Liver (tissue), 9 donors: ENCODE results near the gene PPIL4. TPM values are rescaled to one million over a fixed set of nuclear protein-coding genes. Genes with fewer than 3 reads are reported as not detected.

Experiments
- DNase-seq: peaks from one replicate; pipeline ENCODE4 v3.0.0-alpha.2; 2017; ENCODE audit warnings: low spot score
- H3K27ac ChIP-seq, 2 donors: one replicate each; pipeline ENCODE4 v1.7.0; 2013; ENCODE audit warnings: inconsistent platforms in 2 of 2, low read length in 2 of 2, control low read depth in 1 of 2, low read depth in 1 of 2, mild to moderate bottlenecking in 1 of 2
- H3K27me3 ChIP-seq, 4 donors: one replicate each; pipeline versions ENCODE4 v1.6.1 to v1.7.0; 2013; ENCODE audit warnings: low read length in 3 of 4, inconsistent platforms in 1 of 4, mild to moderate bottlenecking in 1 of 4, moderate library complexity in 1 of 4; ENCODE audit not compliant: control insufficient read depth in 4 of 4, insufficient read depth in 4 of 4
- H3K36me3 ChIP-seq, 4 donors: one replicate each; pipeline versions ENCODE4 v1.6.1 to v1.7.0; 2013; ENCODE audit warnings: low read length in 3 of 4, mild to moderate bottlenecking in 3 of 4, low read depth in 1 of 4, moderate library complexity in 1 of 4; ENCODE audit not compliant: control insufficient read depth in 4 of 4, insufficient read depth in 3 of 4
- H3K4me1 ChIP-seq, 4 donors: one replicate each; pipeline versions ENCODE4 v1.6.1 to v1.7.0; 2013; ENCODE audit warnings: low read length in 3 of 4, mild to moderate bottlenecking in 3 of 4, moderate library complexity in 1 of 4; ENCODE audit not compliant: control insufficient read depth in 4 of 4, insufficient read depth in 4 of 4
- H3K4me3 ChIP-seq, 3 donors: one replicate each; pipeline versions ENCODE4 v1.6.1 to v1.7.0; 2013; ENCODE audit warnings: low read length in 3 of 3, control low read depth in 1 of 3, low read depth in 1 of 3, mild to moderate bottlenecking in 1 of 3
- H3K9ac ChIP-seq, 2 donors: one replicate each; pipeline ENCODE4 v1.7.0; 2013; ENCODE audit warnings: low read length in 2 of 2, mild to moderate bottlenecking in 2 of 2, moderate library complexity in 2 of 2, control low read depth in 1 of 2, low read depth in 1 of 2
- H3K9me3 ChIP-seq, 4 donors: one replicate each; pipeline versions ENCODE4 v1.6.1 to v1.7.0; 2013; ENCODE audit warnings: low read length in 3 of 4; ENCODE audit not compliant: control insufficient read depth in 4 of 4
- ATF3 ChIP-seq: IDR thresholded peaks from 2 replicates; pipeline ENCODE4 v1.6.1; 2016; ENCODE audit warnings: antibody characterized with exemption
- EGR1 ChIP-seq, 2 donors: IDR thresholded peaks; 2 replicates each; pipeline ENCODE4 v1.6.1; 2016 to 2018; ENCODE audit warnings: antibody characterized with exemption in 2 of 2, low read depth in 2 of 2
- FOXA1 ChIP-seq: IDR thresholded peaks from 2 replicates; pipeline ENCODE4 v1.6.1; 2016; ENCODE audit warnings: antibody characterized with exemption
- FOXA2 ChIP-seq: IDR thresholded peaks from 2 replicates; pipeline ENCODE4 v1.6.1; 2016; ENCODE audit warnings: antibody characterized with exemption
- GABPA ChIP-seq, 2 donors: IDR thresholded peaks in 1 of 2; conservative IDR thresholded peaks in 1 of 2; 2 replicates each; pipeline ENCODE4 v1.6.1; 2016; ENCODE audit warnings: antibody characterized with exemption in 2 of 2, mild to moderate bottlenecking in 1 of 2, moderate library complexity in 1 of 2
- HNF4A ChIP-seq, 2 donors: conservative IDR thresholded peaks; 2 replicates each; pipeline ENCODE4 v1.6.1; 2016; ENCODE audit warnings: antibody characterized with exemption in 2 of 2, mild to moderate bottlenecking in 2 of 2
- HNF4G ChIP-seq: IDR thresholded peaks from 2 replicates; pipeline ENCODE4 v1.6.1; 2016; ENCODE audit warnings: antibody characterized with exemption
- JUND ChIP-seq, 2 donors: IDR thresholded peaks; 2 replicates each; pipeline ENCODE4 v1.6.1; 2016; ENCODE audit warnings: antibody characterized with exemption in 2 of 2
- MAX ChIP-seq: IDR thresholded peaks from 2 replicates; pipeline ENCODE4 v1.6.1; 2016; ENCODE audit warnings: antibody characterized with exemption
- NR2F2 ChIP-seq: IDR thresholded peaks from 2 replicates; pipeline ENCODE4 v1.6.1; 2016; ENCODE audit warnings: antibody characterized with exemption
- RAD21 ChIP-seq, 2 donors: IDR thresholded peaks; 2 replicates each; pipeline ENCODE4 v1.6.1; 2016; ENCODE audit warnings: antibody characterized with exemption in 2 of 2, mild to moderate bottlenecking in 2 of 2
- RXRA ChIP-seq, 2 donors: IDR thresholded peaks; 2 replicates each; pipeline ENCODE4 v1.6.1; 2017 to 2018; ENCODE audit warnings: antibody characterized with exemption in 2 of 2, mild to moderate bottlenecking in 1 of 2
- SP1 ChIP-seq: IDR thresholded peaks from 2 replicates; pipeline ENCODE4 v1.6.1; 2018; ENCODE audit warnings: antibody characterized with exemption, mild to moderate bottlenecking
- TAF1 ChIP-seq: conservative IDR thresholded peaks from 2 replicates; pipeline ENCODE4 v1.6.1; 2016; ENCODE audit warnings: antibody characterized with exemption, mild to moderate bottlenecking
- YY1 ChIP-seq: IDR thresholded peaks from 2 replicates; pipeline ENCODE4 v1.6.1; 2016; ENCODE audit warnings: antibody characterized with exemption, mild to moderate bottlenecking
- WGBS: extraction: QIAGEN DNeasy Blood & Tissue Kit; methylation state at CpG from one replicate; pipeline ENCODE4 v1.1.7; 2013; 5-methylcytosine and 5-hydroxymethylcytosine counted together
- polyA plus RNA-seq, 2 donors: library from polyadenylated mRNA; stranded (reverse) in 1 of 2; unstranded in 1 of 2; fragments of 200-250 nt in 1 of 2; fragments of >200 nt in 1 of 2; fragmentation: Nextera tagmentation in 1 of 2; extraction: Ambion mirVana in 1 of 2; gene quantifications; one replicate each; pipeline versions ENCODE4 v1.2.1 to v1.2.3, GENCODE V29; 2013 to 2015
- total RNA-seq, 2 donors: library from RNA; depleted of rRNA; stranded (reverse); fragments of >200 nt; gene quantifications; one replicate each; pipeline ENCODE4 v1.2.3, GENCODE V29; 2014
- TF ChIP-seq, protein P1 (sequence below): IDR thresholded peaks from 2 replicates; pipeline ENCODE4 v1.6.1; 2016; ENCODE audit warnings: antibody characterized with exemption, mild to moderate bottlenecking
- TF ChIP-seq, protein P2 (sequence below): IDR thresholded peaks from 2 replicates; pipeline ENCODE4 v1.6.1; 2016; ENCODE audit warnings: antibody characterized with exemption
- donor health status: healthy.
- donor health status: healthy.
- donor health status: healthy.
- donor health status: healthy.
- donor health status: healthy.

The PPIL4 gene
- total and polyA plus RNA-seq, 4 donors = 6.4 to 13.1 (median 9.6) TPM

DNA sequence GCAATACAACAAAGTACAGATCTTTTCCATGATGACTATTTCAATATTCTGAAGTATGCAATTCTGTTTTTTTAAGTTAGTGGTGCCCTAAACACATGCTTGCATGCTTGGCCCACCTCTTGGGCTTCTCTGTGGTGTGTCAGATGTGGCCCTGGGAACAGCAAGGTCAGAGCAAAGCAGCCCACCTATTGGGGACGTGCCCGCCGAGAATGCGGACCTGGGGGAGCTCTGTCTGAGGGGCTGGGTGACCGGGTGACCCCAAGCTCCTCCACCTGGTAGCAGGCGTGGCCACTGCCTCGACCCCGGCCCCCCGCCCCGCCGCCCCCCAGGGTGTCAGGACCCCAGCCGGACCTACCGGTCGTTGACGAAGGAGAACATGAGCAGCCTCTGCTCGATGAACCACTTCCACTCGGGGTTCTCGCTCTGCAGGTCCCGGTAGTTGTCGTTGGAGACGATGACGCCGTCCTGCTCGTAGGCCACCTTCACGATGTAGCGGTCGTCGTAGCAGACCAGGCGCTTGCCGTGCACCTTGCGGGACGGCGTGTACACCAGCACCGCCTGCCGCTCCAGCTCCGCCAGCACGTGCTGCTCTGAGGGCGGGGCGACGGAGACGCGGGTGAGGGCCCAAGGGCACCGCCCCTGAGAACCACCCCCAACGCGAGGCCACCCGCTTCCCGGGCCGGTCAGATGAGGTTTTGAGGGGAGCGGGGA is 89.4 kb downstream of the PPIL4 start:
- no peak for DNase-seq
- no peak for TF ChIP-seq FOXA1
- no peak for TF ChIP-seq GABPA (IDR thresholded peaks at IDR 0.05 in 1 of 2, conservative IDR thresholded peaks at IDR 0.05 in 1 of 2)
- no peak for TF ChIP-seq NR2F2
- TF ChIP-seq SP1 = no peak
- TF ChIP-seq HNF4A (conservative IDR thresholded peaks at IDR 0.05) = no peak
- TF ChIP-seq EGR1 (IDR thresholded peaks at IDR 0.05; ENCODE audit: low read depth in 2 of 2) = no peak
- no peak for TF ChIP-seq RXRA (IDR thresholded peaks at IDR 0.05)
- TF ChIP-seq, protein P1, sequence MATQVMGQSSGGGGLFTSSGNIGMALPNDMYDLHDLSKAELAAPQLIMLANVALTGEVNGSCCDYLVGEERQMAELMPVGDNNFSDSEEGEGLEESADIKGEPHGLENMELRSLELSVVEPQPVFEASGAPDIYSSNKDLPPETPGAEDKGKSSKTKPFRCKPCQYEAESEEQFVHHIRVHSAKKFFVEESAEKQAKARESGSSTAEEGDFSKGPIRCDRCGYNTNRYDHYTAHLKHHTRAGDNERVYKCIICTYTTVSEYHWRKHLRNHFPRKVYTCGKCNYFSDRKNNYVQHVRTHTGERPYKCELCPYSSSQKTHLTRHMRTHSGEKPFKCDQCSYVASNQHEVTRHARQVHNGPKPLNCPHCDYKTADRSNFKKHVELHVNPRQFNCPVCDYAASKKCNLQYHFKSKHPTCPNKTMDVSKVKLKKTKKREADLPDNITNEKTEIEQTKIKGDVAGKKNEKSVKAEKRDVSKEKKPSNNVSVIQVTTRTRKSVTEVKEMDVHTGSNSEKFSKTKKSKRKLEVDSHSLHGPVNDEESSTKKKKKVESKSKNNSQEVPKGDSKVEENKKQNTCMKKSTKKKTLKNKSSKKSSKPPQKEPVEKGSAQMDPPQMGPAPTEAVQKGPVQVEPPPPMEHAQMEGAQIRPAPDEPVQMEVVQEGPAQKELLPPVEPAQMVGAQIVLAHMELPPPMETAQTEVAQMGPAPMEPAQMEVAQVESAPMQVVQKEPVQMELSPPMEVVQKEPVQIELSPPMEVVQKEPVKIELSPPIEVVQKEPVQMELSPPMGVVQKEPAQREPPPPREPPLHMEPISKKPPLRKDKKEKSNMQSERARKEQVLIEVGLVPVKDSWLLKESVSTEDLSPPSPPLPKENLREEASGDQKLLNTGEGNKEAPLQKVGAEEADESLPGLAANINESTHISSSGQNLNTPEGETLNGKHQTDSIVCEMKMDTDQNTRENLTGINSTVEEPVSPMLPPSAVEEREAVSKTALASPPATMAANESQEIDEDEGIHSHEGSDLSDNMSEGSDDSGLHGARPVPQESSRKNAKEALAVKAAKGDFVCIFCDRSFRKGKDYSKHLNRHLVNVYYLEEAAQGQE = no peak
- TF ChIP-seq, protein P2, sequence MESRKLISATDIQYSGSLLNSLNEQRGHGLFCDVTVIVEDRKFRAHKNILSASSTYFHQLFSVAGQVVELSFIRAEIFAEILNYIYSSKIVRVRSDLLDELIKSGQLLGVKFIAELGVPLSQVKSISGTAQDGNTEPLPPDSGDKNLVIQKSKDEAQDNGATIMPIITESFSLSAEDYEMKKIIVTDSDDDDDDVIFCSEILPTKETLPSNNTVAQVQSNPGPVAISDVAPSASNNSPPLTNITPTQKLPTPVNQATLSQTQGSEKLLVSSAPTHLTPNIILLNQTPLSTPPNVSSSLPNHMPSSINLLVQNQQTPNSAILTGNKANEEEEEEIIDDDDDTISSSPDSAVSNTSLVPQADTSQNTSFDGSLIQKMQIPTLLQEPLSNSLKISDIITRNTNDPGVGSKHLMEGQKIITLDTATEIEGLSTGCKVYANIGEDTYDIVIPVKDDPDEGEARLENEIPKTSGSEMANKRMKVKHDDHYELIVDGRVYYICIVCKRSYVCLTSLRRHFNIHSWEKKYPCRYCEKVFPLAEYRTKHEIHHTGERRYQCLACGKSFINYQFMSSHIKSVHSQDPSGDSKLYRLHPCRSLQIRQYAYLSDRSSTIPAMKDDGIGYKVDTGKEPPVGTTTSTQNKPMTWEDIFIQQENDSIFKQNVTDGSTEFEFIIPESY = no peak
- no peak for TF ChIP-seq MAX
- no peak for TF ChIP-seq RAD21 (IDR thresholded peaks at IDR 0.05)
- no peak for TF ChIP-seq FOXA2
- TF ChIP-seq ATF3 = no peak
- no peak for TF ChIP-seq TAF1
- no peak for TF ChIP-seq JUND (IDR thresholded peaks at IDR 0.05)
- no peak overlapping the region for H3K27ac ChIP-seq
- no peaks in the 10 kb centered on the region for H3K27me3 ChIP-seq
- H3K36me3 ChIP-seq = peaks cover 0 to 1% (median 0%) of the 10 kb centered on the region in 4 donors
- H3K4me1 ChIP-seq = peaks cover 11 to 21% (median 17%) of the 10 kb centered on the region in 4 donors
- H3K9ac ChIP-seq = no peak overlapping the region
- H3K4me3 ChIP-seq = no peak overlapping the region
- WGBS = 89% methylated on average over 49 of the region's 49 CpGs
- no peaks in the 10 kb centered on the region for H3K9me3 ChIP-seq

DNA sequence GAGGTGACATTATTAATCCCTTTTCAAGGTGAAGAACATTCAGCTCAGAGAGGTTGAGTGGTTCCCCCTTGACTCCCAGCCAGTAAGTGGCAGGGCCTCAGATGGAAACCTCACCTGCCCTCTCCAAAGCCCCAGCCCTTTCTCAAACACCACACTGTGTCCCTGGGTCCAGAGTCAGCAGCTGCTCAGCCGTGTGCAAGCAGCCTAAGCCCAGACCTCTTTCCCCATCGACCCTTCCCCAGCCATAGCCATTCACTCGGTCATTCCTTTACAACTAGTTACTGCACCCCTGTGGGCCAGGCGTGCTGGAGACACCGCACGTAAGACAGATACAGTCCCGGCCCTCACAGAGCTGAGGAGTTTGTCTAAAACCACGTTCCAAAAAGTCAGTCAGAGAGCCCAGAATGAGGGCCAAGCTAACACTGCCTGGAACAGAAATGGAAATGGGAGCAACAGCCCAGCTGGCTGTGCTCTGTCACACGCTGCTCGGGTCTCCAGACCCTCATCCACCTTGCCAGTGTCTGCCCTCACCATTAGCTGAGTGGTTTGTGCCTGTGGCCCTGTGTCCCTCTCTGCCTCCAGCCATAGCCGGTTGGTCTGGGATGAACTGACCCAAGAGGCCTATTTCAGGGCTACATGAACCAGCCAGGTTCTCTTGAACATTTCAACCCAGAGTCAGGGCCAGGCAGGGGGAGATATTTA is 90.7 kb downstream of the PPIL4 start:
- TF ChIP-seq HNF4G (no peak), TAF1 (no peak), YY1 (no peak), RXRA (IDR thresholded peaks at IDR 0.05) (no peak), GABPA (IDR thresholded peaks at IDR 0.05 in 1 of 2, conservative IDR thresholded peaks at IDR 0.05 in 1 of 2) (no peak), HNF4A (conservative IDR thresholded peaks at IDR 0.05) (no peak), FOXA2 (no peak)
- TF ChIP-seq, protein P2 = no peak
- 84% methylated on average over 11 of the region's 11 CpGs for WGBS
- Histone ChIP-seq H3K9ac (no peak overlapping the region), H3K27me3 (no peaks in the 10 kb centered on the region), H3K36me3 (peaks cover 0 to 1% (median 0%) of the 10 kb centered on the region in 4 donors), H3K4me3 (no peak overlapping the region), H3K4me1 (peaks cover 14 to 32% (median 23%) of the 10 kb centered on the region in 4 donors), H3K9me3 (no peaks in the 10 kb centered on the region), H3K27ac (peak overlapping the region; percentile 14 to 35)
- DNase-seq = no peak
